ENCODE data around the gene RELT.

RELT gene

GRCh38 chr11:73348838-73349237 lies 27.4 kb upstream of the RELT start:
- Histone ChIP-seq H3K27ac (no peak overlapping the region), H3K4me3 (no peak overlapping the region)
- DNase-seq (ENCODE audit: low spot score) = no peak
- no peak for TF ChIP-seq CTCF (IDR thresholded peaks at IDR 0.05)

- no peak overlapping the region for H3K27ac ChIP-seq
- no peak overlapping the region for H3K4me3 ChIP-seq
- DNase-seq (ENCODE audit: low spot score) = no peak
- TF ChIP-seq CTCF (IDR thresholded peaks at IDR 0.05) = no peak
Observed at GRCh38 chr11:73349633-73350032, 26.6 kb upstream of the RELT start.

DNA sequence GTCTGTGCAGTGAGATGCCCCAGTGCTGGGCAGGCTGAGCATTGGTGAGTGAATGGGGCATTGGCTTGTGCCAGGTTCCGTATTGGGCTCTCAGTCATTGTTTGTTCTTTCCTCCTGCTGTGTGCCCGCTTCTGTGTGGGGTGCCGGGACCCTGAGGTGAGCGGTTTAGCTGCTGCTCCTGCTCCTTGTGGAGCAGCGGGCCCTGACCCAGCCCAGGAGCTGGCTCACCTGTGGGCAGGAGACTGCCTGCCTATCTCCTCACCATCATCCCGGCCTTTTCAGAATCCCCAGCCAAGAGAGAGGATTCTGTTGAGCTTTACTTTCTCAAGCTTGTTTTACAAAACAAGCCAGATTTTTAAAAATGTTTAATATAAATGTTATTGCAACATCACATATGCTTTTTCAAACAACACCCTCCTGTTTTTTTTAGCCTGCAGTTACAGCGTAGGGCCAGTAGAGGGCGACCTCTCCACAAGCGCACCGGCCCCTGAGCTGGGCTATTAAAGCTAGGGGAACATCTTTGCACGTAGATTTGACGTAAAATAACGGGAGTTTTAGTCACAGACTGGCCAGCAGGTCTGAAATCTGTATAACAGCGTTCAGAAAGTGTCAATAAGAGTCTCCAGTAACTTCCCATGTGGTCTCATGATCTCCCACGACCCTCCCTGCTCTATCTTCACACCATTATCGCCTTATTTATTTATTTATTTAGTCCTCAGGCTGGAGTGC lies 25.1 kb upstream of the RELT start:
- Histone ChIP-seq H3K4me3 (no peak overlapping the region), H3K27ac (peak overlapping the region; percentile 7 to 12)
- no peak for DNase-seq (ENCODE audit: low spot score)
- TF ChIP-seq CTCF (IDR thresholded peaks at IDR 0.05) = peak; percentile 87

GRCh38 chr11:73353422-73353821 lies 22.8 kb upstream of the RELT start:
- Histone ChIP-seq H3K4me3 (no peak overlapping the region), H3K27ac (peak overlapping the region in 1 of 2 donors; percentile 25)
- no peak for DNase-seq (ENCODE audit: low spot score)
- no peak for TF ChIP-seq CTCF (IDR thresholded peaks at IDR 0.05)

DNA sequence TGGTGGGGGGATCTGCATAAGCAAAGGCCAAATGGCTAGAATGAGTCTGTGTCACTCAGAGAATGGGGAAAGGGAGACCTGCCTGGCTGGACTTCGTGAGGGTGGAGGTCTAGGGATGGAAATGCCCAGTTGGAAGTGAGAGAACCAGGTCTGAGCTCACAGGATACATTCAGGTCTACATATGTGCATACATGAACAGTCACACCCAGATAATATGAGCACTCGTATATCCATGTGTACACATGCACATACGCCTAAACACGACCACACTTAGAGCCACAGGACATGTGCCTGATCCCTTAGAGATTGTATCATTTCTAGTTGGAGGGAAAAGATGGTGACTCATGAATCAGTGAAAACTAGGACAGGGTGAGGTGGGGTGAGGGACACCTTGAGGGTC lies 21.1 kb upstream of the RELT start:
- TF ChIP-seq CTCF (IDR thresholded peaks at IDR 0.05) = no peak
- DNase-seq (ENCODE audit: low spot score) = no peak
- H3K27ac ChIP-seq = no peak overlapping the region
- H3K4me3 ChIP-seq = no peak overlapping the region

DNA sequence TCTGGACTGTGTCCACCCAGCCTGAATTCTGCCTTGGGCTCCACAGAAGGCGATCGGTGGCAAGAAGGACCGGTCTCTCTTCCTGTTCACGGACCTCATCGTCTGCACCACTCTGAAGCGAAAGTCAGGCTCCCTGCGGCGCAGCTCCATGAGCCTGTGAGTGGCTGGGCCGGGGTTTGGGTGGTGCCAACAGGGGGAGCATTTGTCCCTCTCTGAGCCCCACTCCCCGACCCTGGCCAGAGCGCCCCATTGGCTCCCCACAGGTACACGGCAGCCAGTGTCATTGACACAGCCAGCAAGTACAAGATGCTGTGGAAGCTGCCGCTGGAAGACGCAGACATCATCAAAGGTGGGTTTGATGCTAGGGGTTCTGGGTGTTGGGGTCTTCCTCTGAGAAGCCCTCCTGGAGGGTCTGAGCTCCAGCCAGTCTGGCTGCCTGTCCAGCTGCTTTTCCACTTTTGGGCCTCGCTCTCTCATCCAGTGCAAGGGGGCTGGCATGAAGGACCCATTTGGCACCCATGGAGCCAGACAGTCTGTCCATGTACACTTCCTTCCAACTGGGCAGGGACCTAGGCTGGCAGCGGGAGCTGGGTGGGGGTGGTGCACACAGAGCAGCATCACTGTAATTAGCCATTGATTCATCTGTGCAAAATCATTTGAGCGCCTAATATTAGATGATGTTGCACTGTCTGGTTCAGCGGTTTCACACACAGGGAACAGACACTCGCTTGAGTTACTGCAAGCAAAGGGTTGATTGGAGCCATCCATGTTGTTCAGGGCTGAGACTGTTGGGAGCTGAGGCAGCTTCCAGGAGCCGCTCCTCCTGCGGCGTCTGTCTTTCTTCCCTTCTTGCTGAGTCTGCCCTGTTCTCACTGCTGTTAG lies 19.0 kb upstream of the RELT start:
- Histone ChIP-seq H3K27ac (peak overlapping the region; percentile 76 to 77), H3K4me3 (no peak overlapping the region)
- DNase-seq (ENCODE audit: low spot score) = no peak
- no peak for TF ChIP-seq CTCF (IDR thresholded peaks at IDR 0.05)

Measured in coronary artery (tissue), 2 donors.